Measurements from ENCODE around the gene LAD1.

- TF ChIP-seq POLR2AphosphoS5 (IDR thresholded peaks at IDR 0.05), result no peak
- TF ChIP-seq, protein P1, sequence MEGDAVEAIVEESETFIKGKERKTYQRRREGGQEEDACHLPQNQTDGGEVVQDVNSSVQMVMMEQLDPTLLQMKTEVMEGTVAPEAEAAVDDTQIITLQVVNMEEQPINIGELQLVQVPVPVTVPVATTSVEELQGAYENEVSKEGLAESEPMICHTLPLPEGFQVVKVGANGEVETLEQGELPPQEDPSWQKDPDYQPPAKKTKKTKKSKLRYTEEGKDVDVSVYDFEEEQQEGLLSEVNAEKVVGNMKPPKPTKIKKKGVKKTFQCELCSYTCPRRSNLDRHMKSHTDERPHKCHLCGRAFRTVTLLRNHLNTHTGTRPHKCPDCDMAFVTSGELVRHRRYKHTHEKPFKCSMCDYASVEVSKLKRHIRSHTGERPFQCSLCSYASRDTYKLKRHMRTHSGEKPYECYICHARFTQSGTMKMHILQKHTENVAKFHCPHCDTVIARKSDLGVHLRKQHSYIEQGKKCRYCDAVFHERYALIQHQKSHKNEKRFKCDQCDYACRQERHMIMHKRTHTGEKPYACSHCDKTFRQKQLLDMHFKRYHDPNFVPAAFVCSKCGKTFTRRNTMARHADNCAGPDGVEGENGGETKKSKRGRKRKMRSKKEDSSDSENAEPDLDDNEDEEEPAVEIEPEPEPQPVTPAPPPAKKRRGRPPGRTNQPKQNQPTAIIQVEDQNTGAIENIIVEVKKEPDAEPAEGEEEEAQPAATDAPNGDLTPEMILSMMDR (IDR thresholded peaks at IDR 0.05 in 8 of 11, conservative IDR thresholded peaks at IDR 0.05 in 3 of 11), result peak in 1 of 11 experiments; percentile 11
Measured at GRCh38 chr1:201409440-201409839, 10.3 kb upstream of the LAD1 start.
